HepG2 (cell line): ENCODE measurements around the gene LSM12. TPM values are rescaled to one million over a fixed set of nuclear protein-coding genes. Genes with fewer than 3 reads are reported as not detected.

Experiments
- AFF4 ChIP-seq: sonication (generic); formaldehyde crosslinking; IDR thresholded peaks from 2 replicates; pipeline ENCODE4 v1.4.0; 2020; ENCODE audit warnings: missing genetic modification reagents
- ATF4 ChIP-seq, 2 experiments: fragments of 450-650 bp in 1 of 2; sonication (generic) in 1 of 2; formaldehyde crosslinking; IDR thresholded peaks; 2 replicates each; pipeline versions ENCODE4 v1.5.0 to v1.8.0; 2020 to 2022; ENCODE audit warnings: mild to moderate bottlenecking in 1 of 2, missing genetic modification reagents in 1 of 2
- ATF6 ChIP-seq: sonication (generic); formaldehyde crosslinking; conservative IDR thresholded peaks from 2 replicates; pipeline ENCODE4 v1.4.0; 2020; ENCODE audit warnings: missing genetic modification reagents
- RFX5 ChIP-seq: IDR thresholded peaks from 2 replicates; pipeline ENCODE4 v1.6.1; 2011; ENCODE audit warnings: low read depth, low read length, improper control_type of control experiment
- ZBTB20 ChIP-seq: sonication (generic); formaldehyde crosslinking; IDR thresholded peaks from 2 replicates; pipeline ENCODE4 v1.8.1; 2023; ENCODE audit warnings: missing genetic modification reagents, low read depth, mild to moderate bottlenecking, borderline replicate concordance
- ZNF101 ChIP-seq: sonication (generic); formaldehyde crosslinking; IDR thresholded peaks from 2 replicates; pipeline ENCODE4 v1.4.0; 2020; ENCODE audit warnings: mild to moderate bottlenecking, low read depth, missing genetic modification reagents, borderline replicate concordance
- ZNF549 ChIP-seq: sonication (generic); formaldehyde crosslinking; IDR thresholded peaks from 2 replicates; pipeline ENCODE4 v1.5.0; 2020; ENCODE audit warnings: missing genetic modification reagents
- ZNF576 ChIP-seq: sonication (generic); formaldehyde crosslinking; IDR thresholded peaks from 2 replicates; pipeline ENCODE4 v1.4.0; 2020; ENCODE audit warnings: mild to moderate bottlenecking, missing genetic modification reagents
- ZNF724P ChIP-seq: sonication (generic); formaldehyde crosslinking; IDR thresholded peaks from 2 replicates; pipeline ENCODE4 v1.8.0; 2022; ENCODE audit warnings: missing genetic modification reagents, borderline replicate concordance
- ZNF83 ChIP-seq: sonication (generic); formaldehyde crosslinking; IDR thresholded peaks from 2 replicates; pipeline ENCODE4 v1.4.0; 2020; ENCODE audit warnings: missing genetic modification reagents, mild to moderate bottlenecking, borderline replicate concordance
- polyA plus RNA-seq, 8 experiments: library from polyadenylated mRNA; depleted of rRNA in 3 of 8; stranded (reverse) in 7 of 8; unstranded in 1 of 8; fragments of >200 nt; fragmentation: Illumina TruSeq in 4 of 8; extraction: Trizol in 4 of 8; gene quantifications; 2 replicates each; pipeline versions ENCODE4 v1.2.1 to v1.2.3, GENCODE V29; 2011 to 2016; ENCODE audit warnings: low read depth in 4 of 8, missing spikeins in 1 of 8, mixed read lengths in 1 of 8; ENCODE audit not compliant: insufficient read depth in 1 of 8
- total RNA-seq, 5 experiments: library from RNA; depleted of rRNA; stranded (reverse); fragments of >200 nt; fragmentation: Illumina TruSeq; extraction: Trizol; gene quantifications; 2 replicates each; pipeline ENCODE4 v1.2.3, GENCODE V29; 2016; ENCODE audit warnings: low read depth in 1 of 5
- TF ChIP-seq, protein P1 (sequence below): sonication (generic); formaldehyde crosslinking; IDR thresholded peaks from 2 replicates; pipeline ENCODE4 v1.9.0; 2021; ENCODE audit warnings: missing genetic modification reagents, borderline replicate concordance
- TF ChIP-seq, protein P2 (sequence below): sonication (generic); formaldehyde crosslinking; IDR thresholded peaks from 2 replicates; pipeline ENCODE4 v1.5.0; 2020; ENCODE audit warnings: mild to moderate bottlenecking, low read depth, missing genetic modification reagents, borderline replicate concordance
- TF ChIP-seq, protein P3 (sequence below): sonication (generic); formaldehyde crosslinking; IDR thresholded peaks from 2 replicates; pipeline ENCODE4 v1.5.1; 2020; ENCODE audit warnings: missing genetic modification reagents, mild to moderate bottlenecking, borderline replicate concordance

The LSM12 gene
- total and polyA plus RNA-seq, 2 of the 13 experiments (the other 11 are each of a cell fraction or from before 2014, with no cell fraction given) = 52.8 to 55.7 TPM

GRCh38 chr17:44110823-44111633 is 44.6 kb upstream of the LSM12 start (continued):
- TF ChIP-seq, protein P1, sequence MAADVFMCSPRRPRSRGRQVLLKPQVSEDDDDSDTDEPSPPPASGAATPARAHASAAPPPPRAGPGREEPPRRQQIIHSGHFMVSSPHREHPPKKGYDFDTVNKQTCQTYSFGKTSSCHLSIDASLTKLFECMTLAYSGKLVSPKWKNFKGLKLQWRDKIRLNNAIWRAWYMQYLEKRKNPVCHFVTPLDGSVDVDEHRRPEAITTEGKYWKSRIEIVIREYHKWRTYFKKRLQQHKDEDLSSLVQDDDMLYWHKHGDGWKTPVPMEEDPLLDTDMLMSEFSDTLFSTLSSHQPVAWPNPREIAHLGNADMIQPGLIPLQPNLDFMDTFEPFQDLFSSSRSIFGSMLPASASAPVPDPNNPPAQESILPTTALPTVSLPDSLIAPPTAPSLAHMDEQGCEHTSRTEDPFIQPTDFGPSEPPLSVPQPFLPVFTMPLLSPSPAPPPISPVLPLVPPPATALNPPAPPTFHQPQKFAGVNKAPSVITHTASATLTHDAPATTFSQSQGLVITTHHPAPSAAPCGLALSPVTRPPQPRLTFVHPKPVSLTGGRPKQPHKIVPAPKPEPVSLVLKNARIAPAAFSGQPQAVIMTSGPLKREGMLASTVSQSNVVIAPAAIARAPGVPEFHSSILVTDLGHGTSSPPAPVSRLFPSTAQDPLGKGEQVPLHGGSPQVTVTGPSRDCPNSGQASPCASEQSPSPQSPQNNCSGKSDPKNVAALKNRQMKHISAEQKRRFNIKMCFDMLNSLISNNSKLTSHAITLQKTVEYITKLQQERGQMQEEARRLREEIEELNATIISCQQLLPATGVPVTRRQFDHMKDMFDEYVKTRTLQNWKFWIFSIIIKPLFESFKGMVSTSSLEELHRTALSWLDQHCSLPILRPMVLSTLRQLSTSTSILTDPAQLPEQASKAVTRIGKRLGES = no peak
- TF ChIP-seq ZNF724P (CRISPR knock-in tag) (0 out of 2 replicates have a peak, but pooled peaks have one; percentile 89), ATF4 (CRISPR knock-in tag; IDR thresholded peaks at IDR 0.05) (peak in 1 of 2 experiments; percentile 78; a peak in 2 of 4 replicates), ZNF549 (no peak), ZNF101 (CRISPR knock-in tag) (peak; percentile 75; the same call in 1 of the 2 replicates), ZNF83 (CRISPR knock-in tag) (peak; percentile 93), ATF6 (CRISPR knock-in tag) (no peak; the same call in 1 of the 2 replicates), ZNF576 (no peak), AFF4 (CRISPR knock-in tag) (no peak), ZBTB20 (CRISPR knock-in tag) (peak; percentile 95), RFX5 (peak; percentile 16; the same call in 1 of the 2 replicates)
- TF ChIP-seq, protein P2, sequence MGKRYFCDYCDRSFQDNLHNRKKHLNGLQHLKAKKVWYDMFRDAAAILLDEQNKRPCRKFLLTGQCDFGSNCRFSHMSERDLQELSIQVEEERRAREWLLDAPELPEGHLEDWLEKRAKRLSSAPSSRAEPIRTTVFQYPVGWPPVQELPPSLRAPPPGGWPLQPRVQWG (CRISPR knock-in tag) = no peak
- TF ChIP-seq, protein P3, sequence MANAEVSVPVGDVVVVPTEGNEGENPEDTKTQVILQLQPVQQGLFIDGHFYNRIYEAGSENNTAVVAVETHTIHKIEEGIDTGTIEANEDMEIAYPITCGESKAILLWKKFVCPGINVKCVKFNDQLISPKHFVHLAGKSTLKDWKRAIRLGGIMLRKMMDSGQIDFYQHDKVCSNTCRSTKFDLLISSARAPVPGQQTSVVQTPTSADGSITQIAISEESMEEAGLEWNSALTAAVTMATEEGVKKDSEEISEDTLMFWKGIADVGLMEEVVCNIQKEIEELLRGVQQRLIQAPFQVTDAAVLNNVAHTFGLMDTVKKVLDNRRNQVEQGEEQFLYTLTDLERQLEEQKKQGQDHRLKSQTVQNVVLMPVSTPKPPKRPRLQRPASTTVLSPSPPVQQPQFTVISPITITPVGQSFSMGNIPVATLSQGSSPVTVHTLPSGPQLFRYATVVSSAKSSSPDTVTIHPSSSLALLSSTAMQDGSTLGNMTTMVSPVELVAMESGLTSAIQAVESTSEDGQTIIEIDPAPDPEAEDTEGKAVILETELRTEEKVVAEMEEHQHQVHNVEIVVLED (CRISPR knock-in tag) = peak; percentile 82; the same call in 1 of the 2 replicates
